Measurements from ENCODE around the gene DPRX.

DPRX gene

GRCh38 chr19:53671663-53672062, 39.9 kb downstream of the DPRX start:
- TF ChIP-seq JUND (IDR thresholded peaks at IDR 0.05; ENCODE audit: low read depth) = no peak
- in situ Hi-C loops (cut with HindIII; ENCODE audit: low pct_unique_long_range_greater_than_20kb, low sequenced_read_pairs) = no loop called here
- DNase-seq (ENCODE audit: low read depth in 1 of 2, low spot score in 1 of 2) = no peak
